Activated naive CD4-positive, alpha-beta T cell treated with anti-CD3 and anti-CD28 coated beads for 36 hours (primary cell): ENCODE measurements around the gene AP3B2. TPM values are rescaled to one million over a fixed set of nuclear protein-coding genes. Genes with fewer than 3 reads are reported as not detected.
"Not testable (repeated sequence)": the region's sequence is repeated elsewhere in the genome, so short reads cannot be mapped to it uniquely, and the experiment has no call there.

Experiments used
- CTCF ChIA-PET: fragments of 350-600 bp; sonication (Branson Sonifier 250); formaldehyde crosslinking; loops from one replicate; lab custom pipeline; 2021; ENCODE audit warnings: antibody characterized with exemption; lab: Charles Lee
- DNase-seq: peaks from one replicate; pipeline ENCODE4 v3.0.0-alpha.2; 2020
- H3K27ac Mint-ChIP-seq: one replicate; pipeline ENCODE4 v1.8.0; 2021; ENCODE audit warnings: mild to moderate bottlenecking, mixed read lengths
- H3K27me3 Mint-ChIP-seq: one replicate; pipeline ENCODE4 v1.8.0; 2021; ENCODE audit warnings: low read depth, mixed read lengths
- H3K36me3 Mint-ChIP-seq: one replicate; pipeline ENCODE4 v1.8.0; 2021; ENCODE audit warnings: low read depth, mixed read lengths
- H3K4me1 Mint-ChIP-seq: one replicate; pipeline ENCODE4 v1.8.0; 2021; ENCODE audit warnings: low read depth, mixed read lengths
- H3K4me3 Mint-ChIP-seq: one replicate; pipeline ENCODE4 v1.8.0; 2021; ENCODE audit warnings: mild to moderate bottlenecking, moderate library complexity, mixed read lengths
- H3K9me3 Mint-ChIP-seq: one replicate; pipeline ENCODE4 v1.8.0; 2021; ENCODE audit warnings: mixed read lengths
- intact Hi-C: fragments of 100-400 bp; cut with micrococcal nuclease; formaldehyde crosslinking; loops from one replicate; pipeline ENCODE4 v1.15.1; 2023
- total RNA-seq, 2 experiments: library from RNA; stranded (reverse); gene quantifications; one replicate each; pipeline ENCODE4 v1.2.3, GENCODE V29; 2021

AP3B2 gene
- total RNA-seq, 2 experiments from 2014 or later = 0.37 to 0.52 TPM

DNA sequence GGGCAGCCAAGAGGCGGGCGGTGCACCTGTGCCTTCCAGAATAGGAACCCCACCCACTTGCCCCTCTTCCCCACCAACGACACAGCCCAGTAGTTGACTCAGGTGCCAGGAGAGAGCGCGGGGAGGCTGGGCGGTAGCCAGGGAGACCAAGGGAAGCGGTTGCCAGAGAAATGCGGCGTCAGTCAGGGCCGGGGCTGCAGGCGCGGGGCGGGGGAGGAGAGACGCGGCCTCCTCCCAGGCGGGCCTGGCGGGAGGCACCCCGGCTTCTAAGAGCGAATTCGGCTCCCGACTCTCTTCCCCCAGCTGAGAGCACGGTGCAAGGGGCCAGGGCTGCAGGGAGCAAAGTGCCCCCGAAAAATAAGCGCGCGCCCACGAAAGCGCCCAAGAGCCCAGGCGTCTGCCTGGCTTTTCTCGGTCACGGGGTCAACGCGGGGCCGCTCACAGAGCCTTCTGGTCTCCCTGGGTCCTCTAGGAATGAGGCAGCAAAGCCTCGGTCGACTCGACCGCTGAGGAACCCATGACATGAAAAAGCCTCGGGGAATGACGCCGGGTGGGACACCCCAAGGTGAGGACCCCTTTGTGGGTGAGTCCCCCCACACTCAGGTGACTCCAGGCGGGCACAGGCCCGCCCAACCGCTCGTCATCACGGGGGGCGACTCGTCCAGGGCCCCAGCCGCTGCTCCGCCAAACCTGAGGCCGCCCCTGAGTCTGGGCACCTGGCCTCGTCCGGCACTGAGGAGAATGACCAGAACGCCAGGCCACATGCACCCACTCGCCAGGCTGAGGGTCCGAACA lies 63.2 kb downstream of the AP3B2 start:
- Mint-ChIP-seq H3K9me3 (no peaks in the 10 kb centered on the region), H3K27ac (no peak overlapping the region), H3K27me3 (peaks cover 47% of the 10 kb centered on the region), H3K36me3 (no peaks in the 10 kb centered on the region), H3K4me1 (peaks cover 8% of the 10 kb centered on the region), H3K4me3 (peak overlapping the region; percentile 24)
- intact Hi-C loops = loop anchor here (10.0 kb wide), 1 partner anchor 338 kb away; the partner anchor contains the start of gene RAMAC
- peak; percentile 11 for DNase-seq
- CTCF ChIA-PET = no interaction called here

DNA sequence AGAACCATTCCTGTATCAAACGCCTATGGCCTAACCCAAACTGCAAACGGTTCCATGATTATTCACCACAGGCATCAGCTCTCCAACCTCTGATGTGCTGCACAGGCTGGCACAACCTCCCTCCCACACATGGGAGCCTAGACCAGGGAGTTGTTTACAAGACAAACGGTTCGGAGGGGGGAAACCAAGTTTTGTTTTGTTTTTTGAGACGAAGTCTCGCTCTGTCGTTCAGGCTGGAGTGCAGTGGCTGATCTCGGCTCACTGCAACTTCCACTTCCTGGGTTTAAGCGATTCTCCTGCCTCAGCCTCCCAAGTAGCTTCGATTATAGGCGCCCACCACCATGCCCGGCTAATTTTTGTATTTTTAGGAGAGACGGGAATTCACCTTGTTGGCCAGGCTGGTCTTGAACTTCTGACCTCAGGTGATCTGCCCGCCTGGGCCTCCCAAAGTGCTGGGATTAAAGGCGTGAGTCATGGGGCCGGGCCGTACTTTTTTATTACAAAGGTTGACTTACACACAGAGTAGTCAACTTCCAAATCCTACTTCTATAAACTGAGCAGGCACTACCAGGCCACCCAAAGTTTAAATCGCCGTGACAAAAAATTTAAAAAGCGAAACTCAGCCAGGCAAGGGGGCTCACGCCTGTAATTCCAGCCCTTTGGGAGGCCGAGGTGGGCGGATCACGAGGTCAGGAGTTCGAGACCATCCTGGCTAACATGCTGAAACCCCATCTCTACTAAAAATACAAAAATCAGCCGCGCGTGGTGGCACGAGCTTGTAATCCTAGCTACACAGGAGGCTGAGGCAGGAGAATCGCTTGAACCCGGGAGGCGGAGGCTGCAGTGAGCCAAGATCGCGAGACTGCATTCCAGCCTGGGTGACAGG lies 64.5 kb downstream of the AP3B2 start:
- intact Hi-C loops = loop anchor here (10.0 kb wide), 1 partner anchor 340 kb away; the partner anchor contains the start of gene RAMAC
- peaks cover 57% of the 10 kb centered on the region for H3K27me3 Mint-ChIP-seq
- CTCF ChIA-PET, H3K36me3 Mint-ChIP-seq, H3K27ac Mint-ChIP-seq, DNase-seq, H3K4me3 Mint-ChIP-seq, H3K4me1 Mint-ChIP-seq, H3K9me3 Mint-ChIP-seq: not testable (repeated sequence)

DNA sequence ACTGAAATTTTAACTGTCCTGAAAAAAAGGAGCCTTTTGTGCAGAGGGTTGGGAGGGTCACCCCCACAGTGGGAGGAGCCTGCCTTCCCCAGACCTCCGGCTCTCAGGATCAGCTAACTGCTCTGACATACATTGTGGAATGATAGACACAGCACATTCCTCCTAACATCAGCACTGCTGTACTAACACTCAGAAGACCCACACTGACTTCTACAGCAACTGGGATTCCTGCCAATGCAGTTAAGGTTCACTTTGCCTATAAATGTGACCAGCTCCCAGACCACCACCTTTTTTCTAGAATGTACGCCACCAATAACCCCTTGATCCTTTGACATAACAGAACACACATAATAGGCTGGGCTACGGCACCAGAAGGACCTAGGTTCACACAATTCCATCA lies 65.7 kb downstream of the AP3B2 start:
- DNase-seq = no peak
- H3K9me3 Mint-ChIP-seq = no peaks in the 10 kb centered on the region
- H3K27ac Mint-ChIP-seq = no peak overlapping the region
- H3K4me1 Mint-ChIP-seq = peaks cover 8% of the 10 kb centered on the region
- H3K27me3 Mint-ChIP-seq = peaks cover 66% of the 10 kb centered on the region
- H3K4me3 Mint-ChIP-seq = no peak overlapping the region
- CTCF ChIA-PET = interaction anchor here (0.6 kb wide), 1 partner anchor 87 kb away, joined by 3 read pairs; no protein-coding TSS in a partner anchor
- no peaks in the 10 kb centered on the region for H3K36me3 Mint-ChIP-seq
- intact Hi-C loops = loop anchor here (10.0 kb wide), 1 partner anchor 341 kb away; the partner anchor contains the start of gene RAMAC

DNA sequence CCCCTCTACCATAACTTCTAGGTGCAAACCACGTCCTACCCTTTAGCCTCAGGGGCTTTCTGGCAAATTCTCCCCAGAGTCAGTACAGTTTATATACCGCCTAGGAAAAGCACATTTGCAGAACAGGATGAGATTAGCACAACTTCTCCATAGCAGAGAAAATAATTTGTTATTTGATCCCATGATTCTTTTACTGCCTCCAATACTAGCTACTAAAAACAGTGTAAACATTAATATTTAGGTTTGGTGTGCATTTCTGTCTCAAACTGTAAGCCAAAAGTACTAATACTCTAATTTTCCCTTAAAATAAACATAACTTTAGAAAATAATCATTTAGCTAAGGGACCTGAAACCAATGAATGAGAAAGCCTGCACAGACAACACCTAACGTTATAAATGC lies 67.0 kb downstream of the AP3B2 start:
- intact Hi-C loops = loop anchor here (10.0 kb wide), 1 partner anchor 342 kb away; the partner anchor contains the start of gene RAMAC
- Mint-ChIP-seq H3K4me1 (peaks cover 6% of the 10 kb centered on the region), H3K36me3 (no peaks in the 10 kb centered on the region), H3K4me3 (no peak overlapping the region), H3K27me3 (peaks cover 57% of the 10 kb centered on the region), H3K27ac (no peak overlapping the region), H3K9me3 (no peaks in the 10 kb centered on the region)
- CTCF ChIA-PET = no interaction called here
- DNase-seq = no peak

DNA sequence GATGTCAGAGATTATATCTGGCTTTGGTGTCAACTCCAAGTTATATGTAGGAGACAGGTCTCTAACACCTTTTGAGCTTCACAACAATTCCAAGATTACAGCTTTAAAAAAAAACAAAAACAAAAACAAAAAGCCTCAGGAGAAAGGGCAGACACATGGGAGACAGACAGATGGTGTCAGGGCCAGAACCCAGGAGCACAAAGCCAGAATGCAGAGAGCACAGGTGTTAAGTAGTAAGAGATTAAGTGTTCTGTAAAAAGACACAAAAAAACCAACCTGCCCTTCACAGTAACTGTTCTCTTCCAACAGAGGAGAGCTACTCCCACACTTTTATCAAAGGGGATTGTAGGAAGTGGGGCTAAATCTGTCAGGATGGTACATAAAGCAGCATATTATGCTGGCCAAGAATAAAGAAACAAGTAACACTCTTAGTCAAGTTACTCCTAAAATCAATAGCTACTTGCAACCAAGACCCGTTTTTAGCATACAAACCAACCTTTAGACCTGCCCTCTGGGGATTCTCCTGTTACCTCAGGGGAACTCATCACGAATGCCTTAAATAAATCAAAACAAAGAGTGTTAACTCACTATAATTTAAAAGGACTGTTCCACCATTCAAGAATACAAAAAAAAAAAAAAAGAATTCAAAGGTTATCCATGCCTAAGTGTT lies 68.4 kb downstream of the AP3B2 start:
- no peak overlapping the region for H3K27ac Mint-ChIP-seq
- H3K27me3 Mint-ChIP-seq = peaks cover 61% of the 10 kb centered on the region
- DNase-seq = no peak
- CTCF ChIA-PET = interaction anchor here (0.5 kb wide), 1 partner anchor 147 kb away, joined by 5 read pairs; no protein-coding TSS in a partner anchor
- no peaks in the 10 kb centered on the region for H3K36me3 Mint-ChIP-seq
- no peak overlapping the region for H3K4me3 Mint-ChIP-seq
- intact Hi-C loops = loop anchor here (10.0 kb wide), 1 partner anchor 344 kb away; the partner anchor contains the start of gene RAMAC
- peaks cover 3% of the 10 kb centered on the region for H3K4me1 Mint-ChIP-seq
- H3K9me3 Mint-ChIP-seq = no peaks in the 10 kb centered on the region

DNA sequence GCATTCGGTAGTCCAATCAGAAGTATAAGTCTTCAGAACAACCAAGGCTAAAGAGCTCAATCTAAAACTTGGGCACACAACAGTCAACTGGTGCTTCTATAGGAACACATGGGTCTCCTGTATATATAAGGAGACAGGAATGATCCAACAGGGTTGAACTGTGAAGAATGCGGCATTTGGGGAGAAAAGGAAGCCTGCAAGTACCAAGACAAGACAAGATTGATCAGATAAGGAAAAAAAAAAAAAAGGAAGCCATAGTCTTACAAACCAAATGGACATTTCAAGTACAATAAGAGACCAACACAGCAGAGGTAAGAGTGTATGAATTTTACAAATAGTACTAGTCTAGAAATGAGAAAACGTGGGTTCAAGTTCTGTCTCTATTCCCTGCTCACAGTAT lies 69.0 kb downstream of the AP3B2 start:
- H3K36me3 Mint-ChIP-seq = no peaks in the 10 kb centered on the region
- H3K27me3 Mint-ChIP-seq = peaks cover 61% of the 10 kb centered on the region
- no peak for DNase-seq
- no peaks in the 10 kb centered on the region for H3K9me3 Mint-ChIP-seq
- no peak overlapping the region for H3K27ac Mint-ChIP-seq
- H3K4me3 Mint-ChIP-seq = no peak overlapping the region
- CTCF ChIA-PET = no interaction called here
- intact Hi-C loops = loop anchor here (10.0 kb wide), 1 partner anchor 344 kb away; the partner anchor contains the start of gene RAMAC
- no peaks in the 10 kb centered on the region for H3K4me1 Mint-ChIP-seq

DNA sequence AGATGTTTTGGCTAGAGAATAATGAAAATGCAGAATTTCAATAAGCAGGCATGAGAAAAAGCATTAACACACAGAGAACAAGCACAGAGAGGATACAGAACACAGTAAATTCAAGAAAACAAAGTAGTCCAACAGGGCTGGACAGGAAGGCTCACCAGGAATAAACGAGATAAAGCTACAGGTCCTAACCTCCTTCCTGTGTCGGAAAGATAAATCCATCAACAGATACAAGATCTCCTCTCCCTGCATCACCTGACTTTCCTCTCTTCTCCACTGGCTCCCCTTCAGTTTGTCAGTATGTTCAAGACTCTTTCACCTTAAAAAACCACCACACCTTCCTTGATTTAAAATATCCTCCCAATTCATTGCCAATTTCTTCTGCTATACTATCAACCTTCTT lies 73.9 kb downstream of the AP3B2 start:
- Mint-ChIP-seq H3K9me3 (no peaks in the 10 kb centered on the region), H3K4me1 (no peaks in the 10 kb centered on the region), H3K27ac (no peak overlapping the region), H3K27me3 (peaks cover 34% of the 10 kb centered on the region), H3K4me3 (no peak overlapping the region), H3K36me3 (no peaks in the 10 kb centered on the region)
- DNase-seq = no peak
- CTCF ChIA-PET = no interaction called here
- intact Hi-C loops = no loop called here

DNA sequence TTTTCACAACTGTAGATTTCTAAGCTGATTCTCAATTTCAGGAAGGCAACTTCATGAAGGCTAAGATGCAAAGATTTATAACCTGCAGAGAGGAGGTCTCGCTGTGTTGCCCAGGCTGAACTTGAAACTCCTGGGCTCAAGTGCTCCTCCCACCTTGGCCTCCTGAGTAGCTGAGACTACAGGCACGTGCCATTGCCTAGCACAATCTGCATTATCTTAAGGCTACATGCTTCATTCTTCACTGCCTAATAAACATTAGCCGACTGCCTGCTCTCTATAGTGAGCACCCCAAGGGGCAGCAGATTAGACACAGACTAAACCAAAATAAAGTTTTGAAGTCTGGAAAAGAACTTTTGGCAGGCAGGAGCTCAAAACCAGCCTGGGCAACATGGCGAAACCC lies 79.6 kb downstream of the AP3B2 start:
- H3K36me3 Mint-ChIP-seq = no peaks in the 10 kb centered on the region
- CTCF ChIA-PET = no interaction called here
- H3K4me3 Mint-ChIP-seq = no peak overlapping the region

DNA sequence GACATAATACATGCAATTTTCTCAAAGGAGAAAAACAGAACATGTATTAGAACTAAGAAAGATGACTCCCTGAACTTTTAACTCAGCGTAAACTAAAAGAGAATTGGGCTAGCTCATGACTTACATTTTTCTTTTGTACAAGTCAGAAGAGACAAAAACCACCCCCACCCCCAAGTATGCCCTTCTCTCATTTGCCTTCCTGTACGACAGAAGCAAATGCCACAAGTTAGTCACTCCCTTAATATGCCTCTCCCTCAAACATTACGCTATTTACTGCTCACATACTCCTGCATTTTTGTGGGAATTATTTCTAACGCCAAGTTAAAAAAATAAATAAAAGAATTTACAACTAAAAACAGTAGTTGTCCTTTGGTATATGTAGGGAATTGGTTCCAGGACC lies 84.5 kb downstream of the AP3B2 start:
- no peaks in the 10 kb centered on the region for H3K9me3 Mint-ChIP-seq
- CTCF ChIA-PET = no interaction called here
- H3K27ac Mint-ChIP-seq = no peak overlapping the region
- no peaks in the 10 kb centered on the region for H3K27me3 Mint-ChIP-seq
- no peak for DNase-seq
- no peak overlapping the region for H3K4me3 Mint-ChIP-seq
- intact Hi-C loops = no loop called here
- H3K4me1 Mint-ChIP-seq = no peaks in the 10 kb centered on the region
- no peaks in the 10 kb centered on the region for H3K36me3 Mint-ChIP-seq

More for the DNA sequence above, 79.6 kb downstream of the AP3B2 start:
- no peak for DNase-seq
- no peaks in the 10 kb centered on the region for H3K27me3 Mint-ChIP-seq
- H3K9me3 Mint-ChIP-seq = no peaks in the 10 kb centered on the region
- no peak overlapping the region for H3K27ac Mint-ChIP-seq
- no peaks in the 10 kb centered on the region for H3K4me1 Mint-ChIP-seq
- intact Hi-C loops = no loop called here

DNA sequence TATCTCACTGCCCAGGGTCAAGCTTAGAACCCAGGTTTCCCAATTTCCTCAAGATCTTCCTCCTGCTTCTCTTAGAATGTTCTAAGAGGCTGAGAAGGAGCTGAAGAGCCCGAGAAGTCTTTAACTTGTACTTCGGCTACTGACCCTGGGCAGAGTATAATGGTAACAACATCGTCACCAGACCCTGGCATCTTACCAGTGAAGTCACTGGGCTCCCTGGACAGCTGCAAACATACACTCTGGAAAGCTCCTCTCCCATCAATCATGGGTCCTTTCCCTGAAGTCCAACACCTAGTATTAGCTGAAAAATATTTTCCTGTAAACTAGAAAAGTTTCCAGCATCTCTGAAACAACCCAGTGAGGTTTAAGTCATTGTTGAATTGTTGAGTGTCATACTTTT lies 85.2 kb downstream of the AP3B2 start:
- no peak for DNase-seq
- CTCF ChIA-PET = no interaction called here
- no peak overlapping the region for H3K4me3 Mint-ChIP-seq
- no peaks in the 10 kb centered on the region for H3K4me1 Mint-ChIP-seq
- no peaks in the 10 kb centered on the region for H3K9me3 Mint-ChIP-seq
- H3K27ac Mint-ChIP-seq = no peak overlapping the region
- no peaks in the 10 kb centered on the region for H3K36me3 Mint-ChIP-seq
- no peaks in the 10 kb centered on the region for H3K27me3 Mint-ChIP-seq
- intact Hi-C loops = no loop called here

DNA sequence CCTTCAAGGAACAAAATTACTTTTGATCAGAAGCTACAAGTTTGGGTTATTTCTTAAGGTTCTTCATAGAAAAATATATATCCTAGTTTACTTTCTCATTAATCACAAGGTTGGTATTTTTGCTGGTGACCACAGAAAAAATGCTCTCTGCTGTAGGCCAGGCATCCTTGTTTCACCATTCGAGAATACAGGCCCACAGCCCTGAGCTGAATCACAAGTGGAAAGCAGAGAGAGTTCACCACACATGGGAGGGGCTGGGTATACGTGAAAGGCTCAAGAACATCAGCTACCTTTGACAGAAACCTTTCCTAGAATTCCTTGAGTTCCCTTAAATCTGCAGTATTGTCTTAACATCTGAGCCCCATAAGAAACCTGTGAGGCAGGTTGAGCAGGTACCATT lies 85.7 kb downstream of the AP3B2 start:
- no peaks in the 10 kb centered on the region for H3K9me3 Mint-ChIP-seq
- CTCF ChIA-PET = no interaction called here
- DNase-seq = no peak
- no peaks in the 10 kb centered on the region for H3K4me1 Mint-ChIP-seq
- no peaks in the 10 kb centered on the region for H3K27me3 Mint-ChIP-seq
- H3K36me3 Mint-ChIP-seq = no peaks in the 10 kb centered on the region
- intact Hi-C loops = no loop called here
- no peak overlapping the region for H3K27ac Mint-ChIP-seq
- H3K4me3 Mint-ChIP-seq = no peak overlapping the region

DNA sequence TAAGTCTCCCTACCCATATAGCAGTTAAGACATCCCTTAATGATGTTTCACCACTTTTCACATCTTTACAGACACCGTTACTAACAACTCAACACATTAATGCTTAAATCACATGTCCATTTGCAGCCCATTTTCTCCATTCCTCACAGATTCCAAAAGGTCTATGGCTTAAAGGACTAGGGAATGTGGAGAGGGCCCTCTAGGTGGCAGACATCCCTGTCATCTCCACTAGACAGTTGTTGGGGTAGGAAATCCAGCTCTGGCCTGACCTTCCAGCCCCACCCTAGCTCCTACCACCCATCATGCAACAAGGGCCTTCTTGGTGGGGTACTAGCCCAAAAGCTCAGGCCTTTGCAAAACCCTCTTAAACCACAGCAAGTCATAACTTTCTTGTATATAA lies 87.7 kb downstream of the AP3B2 start:
- DNase-seq = no peak
- Mint-ChIP-seq H3K4me1 (no peaks in the 10 kb centered on the region), H3K9me3 (no peaks in the 10 kb centered on the region), H3K27ac (no peak overlapping the region), H3K36me3 (no peaks in the 10 kb centered on the region), H3K4me3 (no peak overlapping the region), H3K27me3 (no peaks in the 10 kb centered on the region)
- intact Hi-C loops = no loop called here
- CTCF ChIA-PET = no interaction called here
